ENCODE measurements around the gene RRP36.

The RRP36 gene

GRCh38 chr6:43021270-43022047 is at the start of gene RRP36:
TSS of gene RRP36 (plus strand) at chr6:43021623. CDS start at chr6:43021655, 32 bp downstream.
- no peak for TF ChIP-seq CTCF (IDR thresholded peaks at IDR 0.05; ENCODE audit: insufficient read depth, low read depth, low read length, missing control alignments)
- peak within 1 kb of the TSS; percentile 74 for H3K4me3 ChIP-seq (ENCODE audit: low read depth, low read length)
- DNase-seq (ENCODE audit: low read depth): peak; percentile 77

GRCh38 chr6:42971746-42972327 is 49.6 kb upstream of the RRP36 start:
- no peak for TF ChIP-seq CTCF (IDR thresholded peaks at IDR 0.05; ENCODE audit: insufficient read depth, low read depth, low read length, missing control alignments)
- no peak overlapping the region for H3K4me3 ChIP-seq (ENCODE audit: low read depth, low read length)
- DNase-seq (ENCODE audit: low read depth): no peak

GRCh38 chr6:42973926-42974325 is 47.5 kb upstream of the RRP36 start:
- H3K4me3 ChIP-seq (ENCODE audit: low read depth, low read length): no peak overlapping the region
- no peak for TF ChIP-seq CTCF (IDR thresholded peaks at IDR 0.05; ENCODE audit: insufficient read depth, low read depth, low read length, missing control alignments)
- no peak for DNase-seq (ENCODE audit: low read depth)

- no peak for DNase-seq (ENCODE audit: low read depth)
- TF ChIP-seq CTCF (IDR thresholded peaks at IDR 0.05; ENCODE audit: insufficient read depth, low read depth, low read length, missing control alignments): no peak
Observed at GRCh38 chr6:42974919-42975505, 46.4 kb upstream of the RRP36 start.

GRCh38 chr6:42978487-42978838 is 43.0 kb upstream of the RRP36 start:
- peak; percentile 21 for DNase-seq (ENCODE audit: low read depth)
- peak overlapping the region; percentile 85 for H3K4me3 ChIP-seq (ENCODE audit: low read depth, low read length)
- TF ChIP-seq CTCF (IDR thresholded peaks at IDR 0.05; ENCODE audit: insufficient read depth, low read depth, low read length, missing control alignments): no peak

More at GRCh38 chr6:42974919-42975505, 46.4 kb upstream of the RRP36 start:
- H3K4me3 ChIP-seq (ENCODE audit: low read depth, low read length): no peak overlapping the region

- TF ChIP-seq CTCF (IDR thresholded peaks at IDR 0.05; ENCODE audit: insufficient read depth, low read depth, low read length, missing control alignments): no peak
- peak; percentile 96 for DNase-seq (ENCODE audit: low read depth)
- H3K4me3 ChIP-seq (ENCODE audit: low read depth, low read length): peak within 1 kb of the TSS; percentile 85
Observed at GRCh38 chr6:42978839-42979522, 42.4 kb upstream of the RRP36 start, which contains the start of gene PEX6. TSS of gene PEX6 (minus strand) at chr6:42979181. CDS start at chr6:42979150, 31 bp downstream.

Measured in GM12865 (cell line).